Body of pancreas (tissue), 4 donors: ENCODE data around the gene EME2. TPM values are rescaled to one million over a fixed set of nuclear protein-coding genes. Genes with fewer than 3 reads are reported as not detected.

Source experiments
- ATAC-seq: fragments of 150-250 bp; one replicate; pipeline ENCODE4 v1.9.1; 2016
- DNase-seq, 4 donors: peaks; one replicate each; pipeline ENCODE4 v3.0.0-alpha.2; 2019
- H3K27ac ChIP-seq, 4 donors: fragments of 200-600 bp; sonication (generic); 1 replicate in 3 of 4; 2 replicates in 1 of 4; pipeline versions ENCODE4 v1.5.1 to v1.6.1; 2016 to 2019; ENCODE audit warnings: mild to moderate bottlenecking in 1 of 4, mixed read lengths in 1 of 4, moderate library complexity in 1 of 4
- H3K27me3 ChIP-seq, 2 donors: fragments of 200-600 bp; sonication (generic); one replicate each; pipeline ENCODE4 v1.6.0; 2016; ENCODE audit warnings: mild to moderate bottlenecking in 1 of 2
- H3K36me3 ChIP-seq, 2 donors: fragments of 200-600 bp; sonication (generic); replicated peaks in 1 of 2; 2 replicates each; pipeline ENCODE4 v1.5.1; 2016; ENCODE audit warnings: low read depth in 2 of 2; ENCODE audit not compliant: insufficient read depth in 1 of 2
- H3K4me1 ChIP-seq: fragments of 200-600 bp; sonication (generic); one replicate; pipeline ENCODE4 v1.6.0; 2016
- H3K4me3 ChIP-seq, 2 donors: fragments of 200-600 bp; sonication (generic); 1 replicate in 1 of 2; 2 replicates in 1 of 2; pipeline ENCODE4 v1.5.1; 2016 to 2019
- H3K9me3 ChIP-seq, 3 donors: fragments of 200-600 bp; sonication (generic); 1 replicate in 2 of 3; 2 replicates in 1 of 3; pipeline ENCODE4 v1.5.1; 2016
- POLR2A ChIP-seq, 3 donors: fragments of 450-650 bp; IDR thresholded peaks; one replicate each; pipeline ENCODE4 v1.6.1; 2016; ENCODE audit warnings: antibody characterized with exemption in 3 of 3, mild to moderate bottlenecking in 2 of 3
- WGBS, 2 donors: methylation state at CpG; one replicate each; pipeline ENCODE4 v1.1.5; 2017; 5-methylcytosine and 5-hydroxymethylcytosine counted together
- intact Hi-C: fragments of 100-400 bp; cut with DNase I; formaldehyde crosslinking; loops from one replicate; pipeline ENCODE4 v1.15.1; 2023
- microRNA-seq, 2 donors: library from miRNA; unstranded; fragments of <30 nt; microRNA quantifications; one replicate each; pipeline ENCODE4, GENCODE V29; 2016; ENCODE audit warnings: borderline number of aligned reads in 2 of 2, borderline replicate concordance in 2 of 2
- small RNA-seq: library from RNA; depleted of rRNA; stranded (forward); fragments of <200 nt; gene quantifications from one replicate; pipeline ENCODE3, GENCODE V24; 2016
- total RNA-seq, 2 donors: library from RNA; depleted of rRNA; stranded (reverse); fragments of >200 nt; gene quantifications; one replicate each; pipeline ENCODE4 v1.1.0, GENCODE V29; 2016
- TF ChIP-seq, protein P1 (sequence below), 7 experiments: fragments of 450-650 bp in 4 of 7; fragments of 200-600 bp in 3 of 7; sonication (generic) in 3 of 7; IDR thresholded peaks; one replicate each; pipeline ENCODE4 v1.5.1; 2016 to 2019; ENCODE audit warnings: antibody characterized with exemption in 7 of 7

EME2 gene
- total RNA-seq, 2 donors from 2014 or later, result 13.5 to 33.3 TPM

DNA sequence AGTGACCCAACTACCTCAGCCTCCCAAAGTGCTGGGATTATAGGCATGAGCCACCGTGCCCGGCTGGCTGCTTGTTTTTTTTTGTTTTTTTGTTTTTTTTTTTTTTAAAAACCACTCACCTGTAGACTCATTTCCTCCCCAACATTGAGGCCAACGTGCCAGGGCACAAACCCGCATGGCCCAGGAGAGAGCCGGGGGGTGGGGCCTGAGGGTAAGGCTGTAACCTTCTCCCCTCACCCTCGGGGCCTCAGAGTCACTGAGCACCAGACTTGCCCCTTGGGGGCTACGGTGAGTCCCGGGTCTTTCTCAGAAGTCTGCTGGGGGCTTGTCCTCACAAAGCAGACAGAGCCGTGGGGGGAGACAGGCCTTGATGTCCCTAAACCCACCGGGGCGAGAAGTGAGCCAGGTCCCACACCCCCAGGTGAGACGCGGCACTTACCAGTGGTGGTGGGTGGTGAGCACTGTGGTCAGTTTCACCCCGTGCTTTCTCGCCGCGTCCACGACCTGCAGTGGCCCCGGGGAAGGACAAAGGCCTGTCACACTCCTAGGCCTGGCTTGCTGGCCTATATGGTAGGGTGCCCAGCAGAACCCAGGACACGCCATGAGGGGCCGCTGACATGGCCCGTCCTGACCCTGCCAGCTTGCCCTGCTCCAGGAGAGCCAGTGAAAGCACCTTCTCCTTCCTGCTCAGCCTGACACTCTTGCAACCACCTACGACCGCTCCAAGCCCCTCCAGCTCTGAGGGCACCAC lies 49.4 kb downstream of the EME2 start:
- Histone ChIP-seq H3K4me3 (no peak overlapping the region), H3K9me3 (no peaks in the 10 kb centered on the region), H3K27ac (no peak overlapping the region), H3K36me3 (no peaks in the 10 kb centered on the region), H3K4me1 (peaks cover 32% of the 10 kb centered on the region), H3K27me3 (no peaks in the 10 kb centered on the region)
- TF ChIP-seq, protein P1, sequence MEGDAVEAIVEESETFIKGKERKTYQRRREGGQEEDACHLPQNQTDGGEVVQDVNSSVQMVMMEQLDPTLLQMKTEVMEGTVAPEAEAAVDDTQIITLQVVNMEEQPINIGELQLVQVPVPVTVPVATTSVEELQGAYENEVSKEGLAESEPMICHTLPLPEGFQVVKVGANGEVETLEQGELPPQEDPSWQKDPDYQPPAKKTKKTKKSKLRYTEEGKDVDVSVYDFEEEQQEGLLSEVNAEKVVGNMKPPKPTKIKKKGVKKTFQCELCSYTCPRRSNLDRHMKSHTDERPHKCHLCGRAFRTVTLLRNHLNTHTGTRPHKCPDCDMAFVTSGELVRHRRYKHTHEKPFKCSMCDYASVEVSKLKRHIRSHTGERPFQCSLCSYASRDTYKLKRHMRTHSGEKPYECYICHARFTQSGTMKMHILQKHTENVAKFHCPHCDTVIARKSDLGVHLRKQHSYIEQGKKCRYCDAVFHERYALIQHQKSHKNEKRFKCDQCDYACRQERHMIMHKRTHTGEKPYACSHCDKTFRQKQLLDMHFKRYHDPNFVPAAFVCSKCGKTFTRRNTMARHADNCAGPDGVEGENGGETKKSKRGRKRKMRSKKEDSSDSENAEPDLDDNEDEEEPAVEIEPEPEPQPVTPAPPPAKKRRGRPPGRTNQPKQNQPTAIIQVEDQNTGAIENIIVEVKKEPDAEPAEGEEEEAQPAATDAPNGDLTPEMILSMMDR (IDR thresholded peaks at IDR 0.05), result no peak
- TF ChIP-seq POLR2A (IDR thresholded peaks at IDR 0.05), result no peak
- DNase-seq, result no peak
- 88 to 94% methylated on average over 19 to 20 of the region's 24 CpGs for WGBS, 2 donors
- intact Hi-C loops, result no loop called here
- ATAC-seq, result no peak

DNA sequence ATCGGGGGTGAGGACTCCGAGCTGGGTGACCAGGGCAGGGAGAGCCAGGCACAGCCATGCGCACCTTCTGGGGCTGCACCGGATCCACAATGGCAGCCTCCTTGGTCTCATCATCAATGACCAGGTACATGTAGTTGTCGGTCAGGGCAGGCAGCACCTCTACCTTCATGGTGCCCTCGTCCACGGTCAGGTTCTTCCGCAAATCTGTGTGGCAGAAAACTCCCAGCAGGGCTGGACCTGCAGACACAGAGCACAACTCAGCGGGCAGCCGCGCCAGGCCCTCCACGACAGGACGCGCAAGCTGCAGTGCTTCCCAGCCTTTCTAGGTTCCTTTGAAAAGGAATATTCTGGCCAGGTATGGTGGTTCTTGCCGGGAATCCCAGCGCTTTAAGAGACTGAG lies 50.2 kb downstream of the EME2 start:
- Histone ChIP-seq H3K36me3 (no peaks in the 10 kb centered on the region), H3K4me1 (peaks cover 35% of the 10 kb centered on the region), H3K27me3 (no peaks in the 10 kb centered on the region), H3K4me3 (no peak overlapping the region), H3K9me3 (no peaks in the 10 kb centered on the region), H3K27ac (no peak overlapping the region)
- TF ChIP-seq, protein P1 (IDR thresholded peaks at IDR 0.05), result no peak
- no peak for TF ChIP-seq POLR2A (IDR thresholded peaks at IDR 0.05)
- WGBS, 2 donors, result 88 to 91% methylated on average over 7 to 16 of the region's 16 CpGs
- no peak for ATAC-seq
- no peak for DNase-seq
- intact Hi-C loops, result no loop called here

- DNase-seq (peak; percentile 46 to 63 (median 48)), ATAC-seq (no peak)
- no peaks in the 10 kb centered on the region for H3K36me3 ChIP-seq
- no peaks in the 10 kb centered on the region for H3K9me3 ChIP-seq
- WGBS, 2 donors, result 37 to 44% methylated on average over 9 of the region's 9 CpGs
- H3K27me3 ChIP-seq, result no peaks in the 10 kb centered on the region
- no peak for TF ChIP-seq POLR2A (IDR thresholded peaks at IDR 0.05)
- TF ChIP-seq, protein P1 (IDR thresholded peaks at IDR 0.05), result peak in 1 of 7 experiments; percentile 5
- intact Hi-C loops, result no loop called here
- H3K4me3 ChIP-seq, result no peak overlapping the region
- H3K4me1 ChIP-seq, result peaks cover 45% of the 10 kb centered on the region
- H3K27ac ChIP-seq, result peak overlapping the region in 2 of 4 donors; percentile 95 to 96
Observed at GRCh38 chr16:1823821-1824220, 51.2 kb downstream of the EME2 start.

DNA sequence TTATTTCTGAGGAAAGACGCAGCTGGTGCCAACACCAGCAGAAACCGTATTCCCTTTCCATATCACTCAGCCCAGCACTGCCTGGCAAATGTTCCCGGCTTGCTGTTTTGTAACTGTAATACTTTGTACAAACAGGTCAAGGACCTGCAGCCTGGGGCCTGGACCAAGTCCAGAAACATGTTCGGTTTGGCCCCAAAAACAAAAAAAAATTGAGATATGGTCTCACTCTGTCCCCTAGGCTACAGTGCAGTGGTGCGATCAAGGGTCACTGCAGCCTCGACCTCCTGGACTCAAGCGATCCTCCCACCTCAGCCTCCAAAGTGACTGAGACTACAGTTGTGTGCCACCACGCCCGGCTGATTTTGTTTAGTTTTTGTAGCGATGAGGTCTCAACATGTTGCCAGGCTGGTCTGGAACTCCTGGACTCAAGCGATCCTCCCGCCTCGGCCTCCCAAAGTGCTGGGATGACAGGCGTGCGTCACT lies 52.8 kb downstream of the EME2 start:
- ATAC-seq (no peak), DNase-seq (peak; percentile 70 to 80 (median 78))
- Histone ChIP-seq H3K9me3 (no peaks in the 10 kb centered on the region), H3K27me3 (no peaks in the 10 kb centered on the region), H3K4me1 (peaks cover 61% of the 10 kb centered on the region), H3K36me3 (no peaks in the 10 kb centered on the region), H3K4me3 (peak overlapping the region in 1 of 2 donors; percentile 39), H3K27ac (peak overlapping the region; percentile 84 to 96 (median 91))
- intact Hi-C loops, result no loop called here
- TF ChIP-seq, protein P1 (IDR thresholded peaks at IDR 0.05), result no peak
- peak in 1 of 3 donors; percentile 19 for TF ChIP-seq POLR2A (IDR thresholded peaks at IDR 0.05)
- 12 to 19% methylated on average over 7 to 15 of the region's 15 CpGs for WGBS, 2 donors

Small RNAs within 50 kb of the gene (microRNA-seq; reads per million reads assigned to microRNA genes)
- 0.47 to 1.3 reads per million in 2 donors for gene MIR3177

Small RNAs within 50 kb of the gene (small RNA-seq; reads per million reads assigned to genes)
- not detected for gene MIR3177

Other genes with a start within 250 kb of the EME2 start
- gene TMEM204, start 239.1 kb upstream of the EME2 start, total RNA-seq, result 10 to 100 TPM; 23.6 to 25.1 TPM
- gene IFT140, start 160.7 kb upstream of the EME2 start, total RNA-seq, result 10 to 100 TPM; 16.9 to 35.6 TPM
- 10 to 100 TPM in 1 of 2 donors, 1 to 10 TPM in 1; 8.6 to 17.8 TPM for gene CRAMP1, start 160.4 kb upstream of the EME2 start, total RNA-seq
- 10 to 100 TPM; 15.5 to 24.4 TPM for gene JPT2, start 94.5 kb upstream of the EME2 start, total RNA-seq
- gene MAPK8IP3, start 66.6 kb upstream of the EME2 start, total RNA-seq, result 100 to 1,000 TPM in 1 of 2 donors, 10 to 100 TPM in 1; 79.9 to 103 TPM
- gene NME3, start 1.3 kb upstream of the EME2 start, total RNA-seq, result 100 to 1,000 TPM in 1 of 2 donors, 10 to 100 TPM in 1; 62.8 to 113 TPM
- 10 to 100 TPM; 51.4 to 99.6 TPM for gene MRPS34, start 324 bp downstream of the EME2 start, total RNA-seq
- gene SPSB3, start 9.8 kb downstream of the EME2 start, total RNA-seq, result 10 to 100 TPM; 95.9 to 97.8 TPM
- gene NUBP2, start 10.2 kb downstream of the EME2 start, total RNA-seq, result 10 to 100 TPM; 61.0 to 72.6 TPM
- 1 to 10 TPM; 5.2 to 9.2 TPM for gene IGFALS, start 20.9 kb downstream of the EME2 start, total RNA-seq
- gene HAGH, start 54.0 kb downstream of the EME2 start, total RNA-seq, result 10 to 100 TPM; 45.7 to 46.5 TPM
- gene FAHD1, start 54.4 kb downstream of the EME2 start, total RNA-seq, result 10 to 100 TPM; 32.6 to 50.8 TPM
- gene MEIOB, start 99.4 kb downstream of the EME2 start, total RNA-seq, result under 1 TPM in 1 of 2 donors, not detected in 1; 0.26 TPM
- gene HS3ST6, start 145.6 kb downstream of the EME2 start, total RNA-seq, result not detected
- gene MSRB1, start 170.4 kb downstream of the EME2 start, total RNA-seq, result 10 to 100 TPM; 36.8 to 38.6 TPM
- gene RPL3L, start 181.9 kb downstream of the EME2 start, total RNA-seq, result 10 to 100 TPM in 1 of 2 donors, not detected in 1; 16.5 TPM
- 10 to 100 TPM; 39.2 to 86.1 TPM for gene NDUFB10, start 186.7 kb downstream of the EME2 start, total RNA-seq
- 1,000 to 10,000 TPM; 2,300 to 2,472 TPM for gene RPS2, start 192.0 kb downstream of the EME2 start, total RNA-seq
- not detected for gene RNF151, start 194.0 kb downstream of the EME2 start, total RNA-seq
- 10 to 100 TPM; 38.9 to 40.7 TPM for gene TBL3, start 199.2 kb downstream of the EME2 start, total RNA-seq
- not detected for gene NOXO1, start 208.7 kb downstream of the EME2 start, total RNA-seq
- gene GFER, start 211.4 kb downstream of the EME2 start, total RNA-seq, result 10 to 100 TPM; 13.2 to 35.9 TPM
- 1 to 10 TPM in 1 of 2 donors, under 1 TPM in 1; 0.33 to 1.6 TPM for gene SYNGR3, start 217.2 kb downstream of the EME2 start, total RNA-seq
- 10 to 100 TPM; 41.0 to 55.4 TPM for gene ZNF598, start 237.0 kb downstream of the EME2 start, total RNA-seq
- gene NPW, start 247.0 kb downstream of the EME2 start, total RNA-seq, result not detected